ENCODE measurements around the gene FAM118B. TPM values are rescaled to one million over a fixed set of nuclear protein-coding genes. Genes with fewer than 3 reads are reported as not detected.
A peak's percentile ranks its signal among the peaks of the same experiment; 100 is the strongest.

FAM118B gene
- total and polyA plus RNA-seq, 8 donors, result 6.9 to 50.7 (median 23.5) TPM

GRCh38 chr11:126263489-126263888 is 51.9 kb downstream of the FAM118B start:
- no peak for DNase-seq
- WGBS, 5 donors, result 86 to 96% (median 87%) methylated on average over 6 of the region's 6 CpGs
- no peaks in the 10 kb centered on the region for H3K9me3 ChIP-seq
- H3K27me3 ChIP-seq, result no peaks in the 10 kb centered on the region
- intact Hi-C loops (cut with DNase I; ENCODE audit: low total_unique reads), result no loop called here
- peaks cover 55 to 81% (median 72%) of the 10 kb centered on the region in 4 donors for H3K36me3 ChIP-seq
- no peak overlapping the region for H3K27ac ChIP-seq
- TF ChIP-seq EP300 (IDR thresholded peaks at IDR 0.05) (no peak), POLR2AphosphoS5 (IDR thresholded peaks at IDR 0.05) (no peak), POLR2A (IDR thresholded peaks at IDR 0.05) (no peak), CTCF (IDR thresholded peaks at IDR 0.05) (no peak)
- peaks cover 6 to 24% (median 22%) of the 10 kb centered on the region in 4 donors for H3K4me1 ChIP-seq
- H3K4me3 ChIP-seq, result no peak overlapping the region

GRCh38 chr11:126265811-126266210 is 54.2 kb downstream of the FAM118B start:
- Histone ChIP-seq H3K9me3 (no peaks in the 10 kb centered on the region), H3K4me3 (no peak overlapping the region), H3K27me3 (no peaks in the 10 kb centered on the region), H3K4me1 (peaks cover 12 to 40% (median 33%) of the 10 kb centered on the region in 4 donors), H3K36me3 (peaks cover 55 to 68% (median 67%) of the 10 kb centered on the region in 4 donors), H3K27ac (no peak overlapping the region)
- 64 to 82% (median 79%) methylated on average over 8 of the region's 8 CpGs for WGBS, 5 donors
- intact Hi-C loops (cut with DNase I; ENCODE audit: low total_unique reads), result no loop called here
- TF ChIP-seq CTCF (IDR thresholded peaks at IDR 0.05), result no peak
- TF ChIP-seq EP300 (IDR thresholded peaks at IDR 0.05), result no peak
- no peak for DNase-seq

- H3K27ac ChIP-seq, result peak overlapping the region; percentile 72 to 98 (median 95)
- peaks cover 12 to 40% (median 33%) of the 10 kb centered on the region in 4 donors for H3K4me1 ChIP-seq
- peaks cover 46 to 57% (median 52%) of the 10 kb centered on the region in 4 donors for H3K36me3 ChIP-seq
- H3K4me3 ChIP-seq, result peak overlapping the region; percentile 71 to 98 (median 86)
- WGBS, 5 donors, result 25 to 48% (median 44%) methylated on average over 6 of the region's 6 CpGs
- intact Hi-C loops (cut with DNase I; ENCODE audit: low total_unique reads), result no loop called here
- H3K9me3 ChIP-seq, result no peaks in the 10 kb centered on the region
- no peaks in the 10 kb centered on the region for H3K27me3 ChIP-seq
- DNase-seq, result peak in 1 of 2 donors; percentile 90
- TF ChIP-seq CTCF (IDR thresholded peaks at IDR 0.05), result no peak
- TF ChIP-seq POLR2A (IDR thresholded peaks at IDR 0.05), result no peak
- no peak for TF ChIP-seq POLR2AphosphoS5 (IDR thresholded peaks at IDR 0.05)
- TF ChIP-seq EP300 (IDR thresholded peaks at IDR 0.05), result no peak
Observed at GRCh38 chr11:126267650-126268049, 56.1 kb downstream of the FAM118B start.

- 0 to 1% (median 1%) methylated on average over 23 of the region's 23 CpGs for WGBS, 5 donors
- no peak for DNase-seq
- Histone ChIP-seq H3K4me1 (peaks cover 12 to 40% (median 33%) of the 10 kb centered on the region in 4 donors), H3K27ac (peak overlapping the region; percentile 83 to 98 (median 95)), H3K9me3 (no peaks in the 10 kb centered on the region), H3K36me3 (peaks cover 40 to 57% (median 52%) of the 10 kb centered on the region in 4 donors), H3K4me3 (peak overlapping the region; percentile 71 to 98 (median 86)), H3K27me3 (no peaks in the 10 kb centered on the region)
- intact Hi-C loops (cut with DNase I; ENCODE audit: low total_unique reads), result no loop called here
- TF ChIP-seq EP300 (IDR thresholded peaks at IDR 0.05), result no peak
- no peak for TF ChIP-seq POLR2AphosphoS5 (IDR thresholded peaks at IDR 0.05)
- no peak for TF ChIP-seq CTCF (IDR thresholded peaks at IDR 0.05)
- no peak for TF ChIP-seq POLR2A (IDR thresholded peaks at IDR 0.05)
Observed at GRCh38 chr11:126268361-126268707, 56.8 kb downstream of the FAM118B start.

Data from stomach (tissue), 9 donors.